ENCODE data around the gene GLRX5. TPM values are rescaled to one million over a fixed set of nuclear protein-coding genes. Genes with fewer than 3 reads are reported as not detected.

GLRX5 gene
- total RNA-seq, 2 donors from 2014 or later = 21.5 to 49.1 TPM

DNA sequence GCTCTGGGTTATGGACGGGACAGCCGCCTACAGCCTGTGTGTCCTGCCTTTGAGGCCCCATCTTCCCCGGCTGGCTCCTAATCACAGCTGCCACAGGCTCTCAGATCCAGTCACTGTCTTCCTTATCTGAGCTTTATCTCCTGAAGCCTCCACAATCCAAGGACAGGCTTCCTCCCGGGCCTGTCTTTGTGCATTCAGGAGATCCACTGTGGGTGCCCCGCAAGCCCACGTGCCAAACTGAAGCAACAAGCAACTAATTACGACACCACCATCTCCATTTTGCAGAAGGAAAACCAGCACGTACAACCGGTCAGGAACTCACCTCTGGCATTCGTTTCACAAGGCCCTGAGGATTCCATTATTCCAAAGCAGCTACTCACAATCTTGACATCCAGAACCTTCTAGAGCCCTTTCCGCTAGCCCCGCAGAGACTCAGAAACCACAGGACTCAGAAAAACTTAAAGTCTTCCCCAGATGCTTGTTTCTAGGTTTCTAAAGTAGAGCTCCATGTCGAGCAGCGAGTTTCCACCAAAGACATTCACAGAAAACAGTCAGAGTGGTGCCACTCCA, 32.4 kb upstream of the GLRX5 start:
- Histone ChIP-seq H3K27ac (no peak overlapping the region), H3K4me1 (peaks cover 9% of the 10 kb centered on the region)

GRCh38 chr14:95503365-95504134, 31.3 kb upstream of the GLRX5 start:
- intact Hi-C loops (cut with DNase I) = no loop called here
- Histone ChIP-seq H3K27me3 (no peaks in the 10 kb centered on the region), H3K4me3 (no peak overlapping the region), H3K4me1 (peaks cover 9% of the 10 kb centered on the region), H3K27ac (no peak overlapping the region), H3K9me3 (no peaks in the 10 kb centered on the region), H3K36me3 (replicated peaks in 1 of 2; ENCODE audit: insufficient read depth in 1 of 2, low read depth in 2 of 2) (no peaks in the 10 kb centered on the region)
- DNase-seq = no peak
- ATAC-seq = no peak
- 76 to 78% methylated on average over 8 of the region's 8 CpGs for WGBS, 2 donors
- TF ChIP-seq POLR2A (IDR thresholded peaks at IDR 0.05) = no peak
- no peak for TF ChIP-seq CTCF (IDR thresholded peaks at IDR 0.05)

More for the DNA sequence above, 32.4 kb upstream of the GLRX5 start:
- ATAC-seq (no peak), DNase-seq (no peak)
- intact Hi-C loops (cut with DNase I) = no loop called here
- no peaks in the 10 kb centered on the region for H3K27me3 ChIP-seq
- no peak overlapping the region for H3K4me3 ChIP-seq
- WGBS, 2 donors = 68 to 90% methylated on average over 14 of the region's 14 CpGs
- H3K9me3 ChIP-seq = no peaks in the 10 kb centered on the region
- H3K36me3 ChIP-seq (replicated peaks in 1 of 2; ENCODE audit: insufficient read depth in 1 of 2, low read depth in 2 of 2) = no peaks in the 10 kb centered on the region
- TF ChIP-seq CTCF (IDR thresholded peaks at IDR 0.05) = no peak
- TF ChIP-seq POLR2A (IDR thresholded peaks at IDR 0.05) = no peak

- intact Hi-C loops (cut with DNase I) = no loop called here
- WGBS, 2 donors = 75 to 91% methylated on average over 6 of the region's 6 CpGs
These were observed 30.5 kb upstream of the GLRX5 start for GRCh38 chr14:95504135-95505029.

DNA sequence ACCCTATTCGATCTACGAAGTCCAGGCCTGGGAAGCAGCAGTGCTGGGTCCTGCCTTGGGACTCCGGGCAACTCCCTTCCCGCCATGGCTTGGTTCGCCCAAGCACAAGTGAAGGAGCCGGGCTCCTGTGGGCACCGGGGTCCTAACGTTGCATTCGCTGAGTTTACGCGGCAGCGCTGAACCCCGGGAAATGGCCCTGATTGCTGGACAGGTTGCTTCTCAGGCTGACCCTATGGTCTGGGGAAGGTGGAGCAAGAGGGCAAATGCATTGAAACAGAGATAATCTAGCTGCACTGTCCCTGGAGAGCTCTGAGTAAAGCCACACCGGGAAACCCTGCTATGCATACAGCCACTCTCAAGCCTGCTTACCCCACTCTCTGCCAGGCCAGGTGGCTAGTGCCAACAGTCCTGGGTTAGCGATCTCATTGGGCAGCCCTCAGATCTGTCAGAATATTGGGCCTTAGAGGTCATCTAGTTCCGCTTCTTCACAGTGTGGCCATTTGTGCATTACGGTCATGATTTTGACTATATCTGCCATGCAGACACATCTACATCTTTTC, 29.7 kb upstream of the GLRX5 start:
- H3K4me1 ChIP-seq = peaks cover 7% of the 10 kb centered on the region
- intact Hi-C loops (cut with DNase I) = no loop called here
- no peaks in the 10 kb centered on the region for H3K36me3 ChIP-seq (replicated peaks in 1 of 2; ENCODE audit: insufficient read depth in 1 of 2, low read depth in 2 of 2)
- H3K9me3 ChIP-seq = no peaks in the 10 kb centered on the region
- H3K4me3 ChIP-seq = no peak overlapping the region
- TF ChIP-seq CTCF (IDR thresholded peaks at IDR 0.05) (no peak), POLR2A (IDR thresholded peaks at IDR 0.05) (no peak)
- 85 to 90% methylated on average over 16 to 17 of the region's 17 CpGs for WGBS, 2 donors
- ATAC-seq (no peak), DNase-seq (no peak)
- H3K27ac ChIP-seq = no peak overlapping the region
- no peaks in the 10 kb centered on the region for H3K27me3 ChIP-seq

More at GRCh38 chr14:95504135-95505029, 30.5 kb upstream of the GLRX5 start:
- Histone ChIP-seq H3K4me1 (peaks cover 9% of the 10 kb centered on the region), H3K36me3 (replicated peaks in 1 of 2; ENCODE audit: insufficient read depth in 1 of 2, low read depth in 2 of 2) (no peaks in the 10 kb centered on the region), H3K27ac (no peak overlapping the region), H3K9me3 (no peaks in the 10 kb centered on the region), H3K4me3 (no peak overlapping the region), H3K27me3 (no peaks in the 10 kb centered on the region)
- no peak for TF ChIP-seq CTCF (IDR thresholded peaks at IDR 0.05)
- no peak for TF ChIP-seq POLR2A (IDR thresholded peaks at IDR 0.05)
- ATAC-seq (no peak), DNase-seq (no peak)
